GM18907 (cell line): ENCODE results near the gene KRTAP5-11.
"Not testable (repeated sequence)": the region's sequence is repeated elsewhere in the genome, so short reads cannot be mapped to it uniquely, and the experiment has no call there.

Experiments
- ATAC-seq: cut with Tn5 transposase; IDR thresholded peaks from one replicate; pipeline ENCODE4 v1.9.1; 2021; ENCODE audit warnings: mild to moderate bottlenecking, moderate library complexity; ENCODE audit not compliant: unreplicated experiment

Gene KRTAP5-11

DNA sequence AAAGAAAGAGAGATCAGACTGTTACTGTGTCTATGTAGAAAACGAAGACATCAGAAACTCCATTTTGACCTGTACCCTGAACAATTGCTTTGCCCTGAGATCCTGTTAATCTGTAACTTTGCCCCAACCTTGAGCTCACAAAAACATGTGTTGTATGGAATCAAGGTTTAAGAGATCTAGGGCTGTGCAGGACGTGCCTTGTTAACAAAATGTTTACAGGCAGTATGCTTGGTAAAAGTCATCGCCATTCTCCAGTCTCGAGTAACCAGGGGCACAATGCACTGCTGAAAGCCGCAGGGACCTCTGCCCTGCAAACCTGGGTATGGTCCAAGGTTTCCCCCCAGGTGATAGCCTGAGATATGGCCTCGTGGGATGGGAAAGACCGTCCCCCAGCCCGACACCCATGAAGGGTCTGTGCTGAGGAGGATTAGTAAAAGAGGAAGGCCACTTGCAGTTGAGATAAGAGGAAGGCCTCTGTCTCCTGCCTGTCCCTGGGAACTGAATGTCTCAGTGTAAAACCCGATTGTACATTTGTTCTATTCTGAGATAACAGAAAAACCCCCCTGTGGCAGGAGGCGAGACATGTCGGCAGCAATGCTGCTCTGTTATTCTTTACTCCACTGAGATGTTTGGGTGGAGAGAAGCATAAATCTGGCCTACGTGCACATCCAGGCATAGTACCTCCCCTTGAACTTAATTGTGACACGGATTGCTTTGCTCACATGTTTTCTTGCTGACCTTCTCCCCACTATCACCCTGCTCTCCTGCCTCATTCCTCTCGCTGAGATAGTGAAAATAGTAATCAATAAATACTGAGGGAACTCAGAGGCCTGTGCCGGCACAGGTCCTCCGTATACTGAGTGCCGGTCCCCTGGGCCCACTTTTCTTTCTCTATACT, 47.7 kb downstream of the KRTAP5-11 start:
- not testable (repeated sequence) for ATAC-seq

DNA sequence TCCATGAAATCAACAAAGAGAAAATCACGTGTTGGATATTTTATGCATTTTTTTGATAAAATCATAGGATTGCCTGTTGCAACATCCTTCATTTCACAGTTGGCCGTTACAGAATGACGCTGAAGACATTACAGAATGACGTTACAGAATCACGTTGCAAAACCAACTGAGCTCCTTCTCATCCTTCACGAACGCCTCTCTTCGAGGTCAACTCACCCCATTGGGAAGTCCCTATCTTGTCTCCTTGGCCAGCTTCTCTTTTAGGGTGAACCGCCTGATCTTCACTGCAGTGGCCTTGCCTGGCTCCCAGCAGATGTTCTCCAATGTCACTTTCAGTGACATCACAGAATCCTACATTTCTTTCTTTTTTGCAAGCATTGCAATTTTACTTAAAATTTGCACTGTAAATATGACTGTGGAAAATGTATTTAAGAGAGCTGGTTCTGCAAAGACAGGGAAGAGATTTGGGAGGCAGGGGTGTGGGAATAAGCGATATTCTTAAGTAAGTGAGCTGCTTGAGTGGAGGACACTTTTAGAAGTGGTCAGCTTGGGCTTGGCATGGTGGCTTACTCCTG, 50.6 kb downstream of the KRTAP5-11 start:
- ATAC-seq = no peak
